ENCODE measurements around the gene ZFYVE21.
A peak's percentile ranks its signal among the peaks of the same experiment; 100 is the strongest.
"Not testable (repeated sequence)": the region's sequence is repeated elsewhere in the genome, so short reads cannot be mapped to it uniquely, and the experiment has no call there.

Gene ZFYVE21

GRCh38 chr14:103715052-103716000 lies at the start of gene ZFYVE21, which contains the start of gene XRCC3:
ZFYVE21 (plus strand) TSS chr14:103715810; CDS start chr14:103715842, 32 bp downstream.
XRCC3 (minus strand) TSS chr14:103715451; CDS start chr14:103711087, 4,364 bp downstream.
- DNase-seq (ENCODE audit: low read depth in 2 of 2), result peak; percentile 99 to 100

DNA sequence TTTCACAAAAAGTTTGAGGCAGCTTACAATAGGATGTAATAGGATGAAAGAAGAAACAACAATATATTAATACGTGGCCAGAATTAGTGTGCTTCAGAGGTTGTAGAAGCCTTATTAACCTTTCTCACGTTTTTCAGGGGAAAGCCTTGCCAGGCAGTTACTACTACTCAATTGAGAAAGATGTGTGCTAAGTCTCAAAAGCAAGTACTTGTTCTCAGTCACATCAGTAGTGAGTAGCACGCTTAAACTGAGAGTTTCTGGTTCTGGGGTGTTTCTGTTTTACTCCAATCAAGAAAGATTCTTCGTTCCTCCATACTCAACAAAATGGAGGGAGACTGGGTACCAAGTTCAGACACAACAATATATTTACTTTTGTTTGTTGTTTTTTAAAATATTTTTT lies 47.9 kb upstream of the ZFYVE21 start:
- no peak for DNase-seq (ENCODE audit: low read depth in 2 of 2)

DNA sequence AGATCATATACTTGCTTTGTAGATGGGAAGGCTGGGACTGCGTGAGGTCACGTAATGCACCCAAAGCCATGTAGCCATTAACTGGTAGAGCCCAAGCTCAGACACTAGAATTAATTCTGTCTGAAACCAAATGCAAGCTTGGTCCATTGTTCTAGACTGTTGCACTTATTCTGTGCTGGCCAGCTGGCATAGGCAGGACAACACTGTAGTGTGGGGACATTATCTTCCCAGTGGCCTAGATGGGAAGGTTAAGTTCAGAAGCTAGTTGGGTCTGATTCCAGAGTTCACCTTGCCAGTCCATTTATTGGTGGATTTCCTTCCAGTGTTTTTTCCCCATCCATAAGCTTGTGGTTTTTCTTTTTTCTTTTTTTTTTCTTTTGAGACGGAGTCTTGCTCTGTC lies 47.5 kb upstream of the ZFYVE21 start:
- DNase-seq (ENCODE audit: low read depth in 2 of 2), result no peak

DNA sequence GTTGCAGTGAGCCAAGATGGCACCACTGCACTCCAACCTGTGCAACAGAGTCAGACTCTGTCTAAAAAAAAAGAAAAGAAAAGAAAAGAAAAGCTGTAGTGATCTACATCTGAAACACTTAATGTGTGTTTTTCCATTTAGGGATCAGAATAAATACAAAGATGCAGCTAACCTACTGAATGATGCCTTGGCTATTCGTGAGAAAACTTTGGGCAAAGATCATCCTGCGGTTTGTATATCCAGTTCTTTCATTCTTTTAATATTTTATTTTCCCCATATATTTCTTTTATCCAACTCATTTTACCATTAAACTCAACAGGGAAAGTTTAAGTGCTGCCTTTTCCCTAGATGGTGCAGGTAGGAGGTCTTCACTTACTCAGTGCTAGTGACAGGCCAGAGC lies 46.2 kb upstream of the ZFYVE21 start:
- no peak for DNase-seq (ENCODE audit: low read depth in 2 of 2)

DNA sequence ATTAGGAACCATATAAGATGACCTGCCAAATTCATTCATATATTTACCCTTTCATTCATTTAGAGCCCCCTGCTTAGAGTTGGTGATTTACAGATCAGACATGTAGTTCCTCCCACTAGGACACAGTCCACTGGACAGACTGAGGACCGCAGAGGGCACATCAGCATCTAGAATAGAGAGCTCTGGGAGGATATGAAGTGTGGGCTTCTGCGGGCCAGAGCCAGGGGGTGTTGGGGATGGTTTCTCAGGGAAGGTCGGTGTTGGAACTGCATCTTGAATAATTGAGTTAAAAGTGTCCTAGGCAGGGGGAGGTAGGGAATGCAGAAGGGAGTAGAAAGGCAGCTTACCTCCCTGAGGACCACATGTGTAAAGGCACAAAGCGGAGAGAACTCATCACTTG lies 43.7 kb upstream of the ZFYVE21 start:
- DNase-seq (ENCODE audit: low read depth in 2 of 2), result no peak

- DNase-seq (ENCODE audit: low read depth in 2 of 2), result no peak
These were observed 39.7 kb upstream of the ZFYVE21 start for GRCh38 chr14:103675957-103676356.

DNA sequence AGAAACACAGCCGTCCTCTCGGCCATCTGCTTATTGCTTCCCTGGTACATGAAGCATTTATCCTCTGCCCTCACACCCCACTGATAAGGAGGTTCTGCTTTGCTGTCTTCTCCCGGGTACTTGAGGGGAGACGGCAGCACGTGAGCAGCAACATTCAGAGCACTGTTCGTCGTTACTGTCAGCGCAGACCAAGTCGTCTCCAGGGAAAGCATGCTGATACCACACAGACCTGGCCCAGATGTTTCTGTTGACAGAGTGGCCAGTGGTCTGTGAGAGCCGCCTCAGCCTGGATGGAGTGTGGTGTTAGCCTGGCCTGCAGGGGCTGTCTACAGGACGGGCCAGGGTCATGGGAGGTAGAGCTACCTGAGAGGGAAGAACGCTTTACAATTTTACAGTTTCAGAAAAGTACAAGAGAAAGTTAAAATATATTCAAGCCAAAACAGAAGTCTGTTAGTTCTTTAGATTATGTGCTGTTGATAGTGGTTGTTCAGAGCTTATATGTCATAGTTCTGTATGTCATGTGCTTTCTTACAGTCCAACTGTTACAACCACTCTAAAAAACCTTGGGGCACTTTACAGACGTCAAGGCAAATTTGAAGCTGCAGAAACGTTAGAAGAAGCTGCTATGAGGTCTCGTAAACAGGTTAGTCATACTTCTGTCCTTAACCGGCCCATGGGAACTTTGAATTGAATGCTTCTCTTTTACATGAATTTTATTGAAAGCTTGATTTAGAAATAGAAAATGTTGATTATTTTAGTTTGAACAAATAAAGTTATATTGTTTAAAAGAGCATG lies 38.5 kb upstream of the ZFYVE21 start:
- no peak for DNase-seq (ENCODE audit: low read depth in 2 of 2)

GRCh38 chr14:103679351-103679750 lies 36.3 kb upstream of the ZFYVE21 start:
- peak in 1 of 2 donors; percentile 39 for DNase-seq (ENCODE audit: low read depth in 2 of 2)

GRCh38 chr14:103680491-103681231 lies 34.9 kb upstream of the ZFYVE21 start:
- DNase-seq (ENCODE audit: low read depth in 2 of 2), result no peak

DNA sequence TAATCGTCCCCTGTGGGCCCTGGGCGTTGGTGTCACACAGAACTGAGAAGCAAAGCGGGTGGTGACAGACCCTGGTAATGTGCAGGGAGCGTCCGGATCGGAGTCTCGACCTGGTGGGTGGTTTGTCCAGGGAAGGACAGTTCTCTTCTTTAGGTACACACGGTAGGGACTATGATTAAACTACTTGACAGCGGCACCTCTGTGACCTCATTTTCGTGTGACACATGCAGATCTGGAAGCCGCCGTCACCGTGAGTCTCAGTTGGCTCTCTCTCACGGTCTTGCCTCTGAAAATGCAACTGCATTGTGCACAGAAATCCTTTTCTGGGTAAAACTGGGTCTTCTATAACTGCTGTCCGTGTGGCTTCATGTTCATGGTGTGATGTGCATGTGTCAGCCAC lies 32.5 kb upstream of the ZFYVE21 start:
- no peak for DNase-seq (ENCODE audit: low read depth in 2 of 2)

- DNase-seq (ENCODE audit: low read depth in 2 of 2), result no peak
These were observed 31.1 kb upstream of the ZFYVE21 start for GRCh38 chr14:103684471-103684870.

DNA sequence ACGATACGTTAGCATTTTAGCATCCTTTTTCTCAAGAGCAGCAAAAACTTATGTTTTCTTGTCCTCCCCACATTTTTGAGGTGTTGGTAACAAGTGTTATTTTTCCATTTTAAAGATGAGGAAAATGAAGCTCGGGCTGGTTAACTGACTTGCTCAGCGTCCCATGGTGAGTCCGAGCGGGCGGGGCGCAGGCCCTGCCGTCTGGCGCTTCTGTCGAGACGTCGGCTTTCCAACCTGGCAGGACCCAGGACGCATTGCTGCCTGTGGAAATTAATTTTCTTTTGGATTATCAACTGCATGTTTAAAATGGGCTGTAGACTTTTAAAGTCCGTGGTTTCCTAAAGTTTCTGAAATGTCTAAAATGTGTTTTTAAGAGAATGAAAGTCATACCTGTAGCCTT lies 30.7 kb upstream of the ZFYVE21 start:
- no peak for DNase-seq (ENCODE audit: low read depth in 2 of 2)

- no peak for DNase-seq (ENCODE audit: low read depth in 2 of 2)
These were observed 30.1 kb upstream of the ZFYVE21 start for GRCh38 chr14:103685276-103686211.

GRCh38 chr14:103686831-103687485 lies 28.7 kb upstream of the ZFYVE21 start:
- DNase-seq (ENCODE audit: low read depth in 2 of 2), result no peak

- DNase-seq (ENCODE audit: low read depth in 2 of 2), result no peak
These were observed 27.9 kb upstream of the ZFYVE21 start for GRCh38 chr14:103687712-103688111.

- DNase-seq (ENCODE audit: low read depth in 2 of 2), result no peak
These were observed 27.2 kb upstream of the ZFYVE21 start for GRCh38 chr14:103688441-103688840.

DNA sequence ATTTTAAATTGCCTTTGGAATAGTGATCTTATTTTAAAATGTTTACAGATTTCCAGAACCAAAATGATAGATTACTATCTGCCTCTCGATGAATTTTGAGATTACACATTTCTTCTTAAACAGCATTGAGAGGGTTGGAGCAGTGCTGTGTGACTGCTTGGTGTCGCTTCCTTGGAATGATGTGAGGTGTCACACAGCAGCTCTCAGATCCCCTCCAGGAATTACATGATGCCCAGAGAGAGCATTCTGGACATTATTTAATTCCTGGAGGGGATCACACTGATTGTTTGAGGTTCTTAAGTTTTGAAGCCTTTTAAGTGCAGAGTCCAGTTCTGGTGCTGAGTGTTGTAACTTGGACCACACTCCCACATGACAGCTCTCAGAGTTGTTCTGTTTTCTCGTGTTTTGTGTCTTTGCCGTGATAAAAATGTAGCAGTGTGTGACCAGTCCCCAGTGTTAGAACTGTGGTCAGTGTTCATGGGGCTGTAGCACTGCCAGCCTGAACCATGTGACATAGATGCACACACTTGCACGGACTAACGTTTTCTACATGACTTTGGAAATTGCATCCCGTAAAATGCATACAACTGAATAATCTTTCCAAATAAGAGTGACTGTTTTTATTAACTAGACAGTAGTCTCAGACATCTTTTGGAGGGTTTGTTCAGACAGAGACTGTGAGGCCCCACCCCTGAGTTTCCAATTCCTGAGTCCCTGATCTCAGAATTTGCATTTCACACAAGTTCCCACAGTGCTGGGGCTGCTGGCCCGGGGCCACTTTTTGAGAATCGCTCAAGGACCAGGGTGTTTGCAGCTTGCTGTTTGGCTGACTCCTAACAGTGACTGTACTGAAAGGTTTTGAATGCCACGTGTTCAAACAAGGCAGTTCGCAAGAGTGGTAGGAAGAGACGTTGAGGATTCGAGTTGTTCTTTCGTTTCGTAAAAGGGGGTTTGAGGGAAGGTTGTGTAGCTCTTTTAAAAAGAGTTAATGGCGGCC lies 26.4 kb upstream of the ZFYVE21 start:
- no peak for DNase-seq (ENCODE audit: low read depth in 2 of 2)

DNA sequence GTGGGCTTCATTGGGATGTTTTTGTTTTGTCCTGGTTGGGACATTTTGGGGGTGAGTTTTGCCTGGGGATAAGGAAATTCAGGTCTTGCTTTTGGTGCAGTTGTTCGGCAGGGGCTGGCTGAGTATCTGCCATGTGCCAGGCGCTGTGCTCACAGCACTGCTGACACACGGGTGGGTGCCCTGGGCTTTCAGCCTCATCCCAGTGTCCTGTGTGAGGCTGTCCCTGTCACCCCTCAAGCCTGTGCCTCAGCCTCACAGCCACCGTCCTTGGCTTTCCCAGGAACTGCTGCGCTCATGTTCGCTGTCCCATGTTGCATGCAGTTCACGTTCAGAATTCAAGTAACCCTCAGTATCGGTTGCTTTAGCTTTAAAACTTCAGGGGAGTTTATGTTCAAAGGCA lies 25.3 kb upstream of the ZFYVE21 start:
- no peak for DNase-seq (ENCODE audit: low read depth in 2 of 2)

DNA sequence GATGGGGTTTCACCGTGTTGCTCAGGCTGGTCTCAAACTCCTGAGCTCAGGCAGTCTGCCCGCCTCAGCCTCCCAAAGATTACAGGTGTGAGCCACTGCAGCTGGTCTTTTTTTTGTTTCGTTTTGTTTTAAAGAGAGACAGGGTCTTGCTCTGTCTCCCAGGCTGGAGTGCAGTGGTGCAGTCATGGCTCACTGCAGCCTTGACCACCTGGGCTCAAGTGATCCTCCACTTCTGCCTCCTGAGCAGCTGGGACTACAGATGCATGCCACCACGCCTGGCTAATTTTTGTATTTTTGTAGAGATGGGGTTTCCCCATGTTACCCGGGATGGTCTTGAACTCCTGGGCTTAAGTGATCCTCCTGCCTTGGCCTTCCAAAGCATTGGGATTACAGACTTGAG lies 24.0 kb upstream of the ZFYVE21 start:
- DNase-seq (ENCODE audit: low read depth in 2 of 2), result not testable (repeated sequence)
